Suppressor macrophage (primary cell): ENCODE data around the gene SNIP1.
"Not testable (repeated sequence)": the region's sequence is repeated elsewhere in the genome, so short reads cannot be mapped to it uniquely, and the experiment has no call there.

Experiments
- DNase-seq, 4 experiments: peaks; one replicate each; pipeline ENCODE4 v3.0.0-alpha.2; 2020 to 2022

Gene SNIP1

GRCh38 chr1:37506740-37507139 lies 47.4 kb downstream of the SNIP1 start:
- DNase-seq: no peak

DNA sequence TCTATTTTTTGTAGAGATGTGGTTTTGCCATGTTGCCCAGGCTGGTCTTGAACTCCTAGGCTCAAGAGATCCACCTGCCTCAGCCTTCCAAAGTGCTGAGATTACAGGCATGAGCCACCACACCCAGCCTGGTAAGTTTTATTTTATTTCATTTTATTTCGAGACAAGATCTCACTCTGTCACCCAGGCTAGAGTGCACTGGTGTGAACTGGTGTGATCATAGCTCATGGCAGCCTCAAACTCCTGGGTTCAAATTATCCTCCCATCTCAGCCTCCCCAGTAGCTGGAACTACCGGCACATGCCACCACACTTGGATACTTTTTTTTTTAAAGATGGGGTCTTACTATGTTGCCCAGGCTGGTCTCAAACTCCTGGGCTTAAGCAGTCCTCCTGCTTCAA lies 51.3 kb downstream of the SNIP1 start:
- DNase-seq: not testable (repeated sequence)

DNA sequence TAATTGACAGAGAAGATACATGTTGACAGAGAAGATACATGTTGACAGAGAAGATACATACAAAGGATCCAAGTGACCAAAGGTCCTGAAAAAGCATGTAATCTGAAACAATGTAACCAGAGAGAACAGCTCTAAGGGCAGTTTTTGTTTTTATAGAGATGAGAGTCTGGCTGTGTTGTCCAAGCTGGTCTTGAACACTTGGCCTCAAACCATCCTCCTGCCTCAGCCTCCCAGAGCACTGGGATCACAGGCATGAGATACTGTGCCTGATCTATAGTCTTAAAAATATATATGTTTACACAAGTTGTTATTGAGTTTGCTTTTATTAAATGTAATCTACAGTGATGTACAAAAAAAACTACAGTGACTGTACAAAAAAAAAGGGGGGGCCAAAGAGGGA lies 52.0 kb downstream of the SNIP1 start:
- no peak for DNase-seq

DNA sequence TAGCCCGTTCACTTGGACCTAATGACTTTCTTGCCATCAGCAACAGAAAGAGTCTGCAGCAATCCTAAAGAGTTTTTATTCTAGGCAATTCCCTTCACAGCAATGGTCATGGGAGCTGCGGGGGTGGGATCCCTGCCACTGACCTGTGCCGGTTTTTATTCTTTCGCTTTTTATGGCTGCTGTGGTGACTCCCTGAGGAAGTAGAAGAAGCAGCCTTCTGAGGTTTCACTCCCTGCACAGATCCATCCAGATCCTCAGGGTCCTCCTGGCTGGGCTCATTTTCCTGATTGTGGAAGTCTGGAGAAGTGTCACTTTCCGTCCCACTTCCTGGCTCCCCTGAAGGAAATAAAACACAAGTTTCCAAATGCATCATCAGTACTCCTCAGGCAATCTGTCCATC lies 52.4 kb downstream of the SNIP1 start:
- no peak for DNase-seq

DNA sequence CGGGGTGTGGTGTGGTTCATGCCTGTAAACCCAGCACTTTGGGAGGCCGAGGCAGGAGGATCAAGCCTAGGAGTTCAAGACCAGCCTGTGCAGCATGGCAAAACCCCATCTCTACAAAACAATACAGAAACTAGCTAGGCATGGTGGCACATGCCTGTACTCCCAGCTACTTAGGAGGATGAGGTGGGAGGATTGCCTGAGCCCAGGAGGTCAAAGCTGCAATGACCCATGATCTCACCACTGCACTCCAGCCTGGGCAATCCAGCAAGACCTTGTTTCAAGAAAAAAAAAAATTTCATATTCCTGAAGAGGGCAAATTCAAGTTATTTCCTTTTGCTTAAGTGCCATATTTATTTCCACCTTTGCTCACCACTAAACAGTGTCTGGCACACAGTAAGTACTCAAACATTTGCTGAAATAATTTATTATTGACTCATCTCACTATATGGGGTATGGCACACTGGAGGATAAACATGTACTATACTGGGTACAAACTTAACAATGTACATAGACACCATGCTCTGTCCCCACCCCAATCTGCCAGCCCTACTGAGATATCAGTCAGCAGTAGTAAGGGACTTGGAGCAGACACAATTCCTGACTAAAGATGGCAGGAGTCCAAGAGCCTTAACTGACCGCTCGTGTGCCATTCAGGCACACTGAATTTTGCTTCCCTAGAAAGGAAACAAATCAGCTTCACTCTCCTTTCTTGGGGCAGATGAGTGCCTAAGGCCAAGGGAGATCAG lies 55.0 kb downstream of the SNIP1 start:
- peak in 2 of 4 experiments; percentile 13 to 49 for DNase-seq

- no peak for DNase-seq
These were observed 56.3 kb downstream of the SNIP1 start for GRCh38 chr1:37497832-37498231.

DNA sequence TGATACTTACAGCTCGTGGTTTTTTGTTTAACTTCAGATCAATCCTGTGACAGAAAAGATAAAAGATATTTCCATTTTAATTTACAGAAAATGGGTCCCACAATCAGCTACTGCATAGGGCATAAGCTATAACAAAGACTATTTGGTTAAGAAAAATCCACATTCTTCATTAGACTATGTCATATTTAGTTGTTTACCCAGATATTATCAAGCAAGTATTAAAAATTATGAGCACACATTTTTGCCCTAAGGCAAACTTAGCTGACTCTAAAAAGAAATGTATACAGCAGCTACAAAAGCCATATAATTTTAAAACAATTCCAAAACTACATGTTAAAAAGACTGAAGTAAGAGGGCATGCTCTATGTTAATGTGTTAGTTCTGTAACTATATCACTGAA lies 58.2 kb downstream of the SNIP1 start:
- no peak for DNase-seq

GRCh38 chr1:37493336-37494098 lies 60.6 kb downstream of the SNIP1 start:
- no peak for DNase-seq

- DNase-seq: no peak
These were observed 66.5 kb downstream of the SNIP1 start for GRCh38 chr1:37487619-37487984.

- peak; percentile 81 to 91 (median 83) for DNase-seq
These were observed 67.1 kb downstream of the SNIP1 start for GRCh38 chr1:37486680-37487618.

- DNase-seq: peak in 1 of 4 experiments; percentile 16
These were observed 68.0 kb downstream of the SNIP1 start for GRCh38 chr1:37485902-37486679.
